HEK293 (cell line): ENCODE data around the gene RNF151.
A peak's percentile ranks its signal among the peaks of the same experiment; 100 is the strongest.

Experiments used
- MZF1 ChIP-seq: fragments of 450-650 bp; formaldehyde crosslinking; IDR thresholded peaks from 2 replicates; pipeline ENCODE4 v1.5.1; 2017; ENCODE audit warnings: missing biosample characterization, missing genetic modification characterization, borderline replicate concordance
- TF ChIP-seq, protein P1 (sequence below): fragments of 450-650 bp; formaldehyde crosslinking; IDR thresholded peaks from 2 replicates; pipeline ENCODE4 v1.5.1; 2016; ENCODE audit warnings: missing biosample characterization, missing genetic modification characterization

- TF ChIP-seq, protein P1, sequence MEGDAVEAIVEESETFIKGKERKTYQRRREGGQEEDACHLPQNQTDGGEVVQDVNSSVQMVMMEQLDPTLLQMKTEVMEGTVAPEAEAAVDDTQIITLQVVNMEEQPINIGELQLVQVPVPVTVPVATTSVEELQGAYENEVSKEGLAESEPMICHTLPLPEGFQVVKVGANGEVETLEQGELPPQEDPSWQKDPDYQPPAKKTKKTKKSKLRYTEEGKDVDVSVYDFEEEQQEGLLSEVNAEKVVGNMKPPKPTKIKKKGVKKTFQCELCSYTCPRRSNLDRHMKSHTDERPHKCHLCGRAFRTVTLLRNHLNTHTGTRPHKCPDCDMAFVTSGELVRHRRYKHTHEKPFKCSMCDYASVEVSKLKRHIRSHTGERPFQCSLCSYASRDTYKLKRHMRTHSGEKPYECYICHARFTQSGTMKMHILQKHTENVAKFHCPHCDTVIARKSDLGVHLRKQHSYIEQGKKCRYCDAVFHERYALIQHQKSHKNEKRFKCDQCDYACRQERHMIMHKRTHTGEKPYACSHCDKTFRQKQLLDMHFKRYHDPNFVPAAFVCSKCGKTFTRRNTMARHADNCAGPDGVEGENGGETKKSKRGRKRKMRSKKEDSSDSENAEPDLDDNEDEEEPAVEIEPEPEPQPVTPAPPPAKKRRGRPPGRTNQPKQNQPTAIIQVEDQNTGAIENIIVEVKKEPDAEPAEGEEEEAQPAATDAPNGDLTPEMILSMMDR (tag by site-specific recombination) = peak; percentile 85
- no peak for TF ChIP-seq MZF1 (tag by site-specific recombination)
Observed at GRCh38 chr16:2005646-2006045, 39.0 kb downstream of the RNF151 start.
